BJ (cell line): ENCODE measurements around the gene GPHB5. TPM values are rescaled to one million over a fixed set of nuclear protein-coding genes. Genes with fewer than 3 reads are reported as not detected.

ENCODE experiments used
- CTCF ChIA-PET: fragments of 350-600 bp; formaldehyde crosslinking; extraction: SDS; loops from one replicate; lab custom pipeline; 2021; ENCODE audit warnings: antibody characterized with exemption, inconsistent platforms; lab: Yijun Ruan, JAX
- POLR2A ChIA-PET: fragments of 300-600 bp; sonication (Branson Sonifier 250); formaldehyde crosslinking; extraction: SDS; loops from one replicate; lab custom pipeline; 2021; ENCODE audit warnings: antibody characterized with exemption; lab: Charles Lee
- DNase-seq: peaks from one replicate; pipeline ENCODE4 v3.0.0-alpha.2; 2011; ENCODE audit warnings: low read depth
- H3K27me3 ChIP-seq: 2 replicates; pipeline ENCODE4 v1.6.0; 2011; ENCODE audit warnings: low read length; ENCODE audit not compliant: control insufficient read depth, insufficient read depth
- H3K36me3 ChIP-seq: 2 replicates; pipeline ENCODE4 v1.5.1; 2011; ENCODE audit warnings: low read length; ENCODE audit not compliant: control insufficient read depth, insufficient read depth
- H3K4me3 ChIP-seq: 2 replicates; pipeline ENCODE4 v1.5.1; 2011; ENCODE audit warnings: low read depth, mild to moderate bottlenecking, control low read depth, low read length
- polyA plus RNA-seq: library from polyadenylated mRNA; depleted of rRNA; stranded (reverse); fragments of >200 nt; gene quantifications from 2 replicates; pipeline ENCODE4 v1.2.3, GENCODE V29; 2011
- TF ChIP-seq, protein P1 (sequence below): IDR thresholded peaks from 2 replicates; pipeline ENCODE4 v1.5.1; 2011; ENCODE audit warnings: low read depth, mild to moderate bottlenecking, control low read depth, inconsistent platforms, low read length, moderate library complexity; ENCODE audit not compliant: insufficient read depth

The GPHB5 gene
- polyA plus RNA-seq, 1 experiment, result not detected

DNA sequence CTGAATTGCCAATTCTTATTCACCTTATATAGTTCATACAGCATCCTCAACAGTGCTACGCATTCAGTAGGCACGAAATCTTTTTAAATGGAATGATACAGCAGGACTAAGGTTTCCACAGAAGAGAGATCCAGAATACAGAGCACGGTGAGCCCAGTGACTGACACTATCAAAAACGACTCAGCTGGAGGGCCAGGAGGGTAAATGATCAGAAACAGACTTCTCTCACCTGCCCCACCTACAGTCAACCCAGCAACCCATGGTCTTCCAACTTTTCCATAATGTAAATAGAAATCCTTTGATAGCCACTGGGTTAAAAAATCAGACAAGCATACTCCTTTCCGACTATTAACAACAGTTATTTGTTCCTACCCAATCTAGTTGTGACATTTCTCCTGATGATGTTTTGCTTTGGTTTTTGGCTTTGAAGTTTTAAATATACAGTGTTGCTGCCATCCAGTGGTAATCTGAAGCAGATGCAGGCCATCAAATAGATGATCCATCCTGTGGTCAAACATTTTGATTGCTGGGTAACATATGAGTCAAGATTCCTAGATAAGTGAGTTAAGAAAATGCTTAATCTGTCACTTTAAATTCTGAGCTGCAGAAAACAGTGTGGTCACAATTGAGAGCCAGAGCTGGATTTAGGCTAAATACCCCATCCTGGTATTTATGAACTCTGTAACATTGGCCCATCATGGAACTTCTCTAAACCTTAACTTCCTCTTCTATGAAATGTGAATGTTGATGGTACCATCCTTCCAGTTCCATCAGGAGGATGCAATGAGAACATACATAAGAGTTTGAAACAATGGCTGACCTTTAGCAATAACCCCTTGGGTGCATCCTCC is 42.0 kb downstream of the GPHB5 start:
- CTCF ChIA-PET, result interaction anchor here (0.7 to 3.6 kb wide), 30 partner anchors 8 to 1356 kb away, joined by 3 to 46 read pairs (median 4); partner anchors contain the start of gene RHOJ
- DNase-seq, result no peak
- Histone ChIP-seq H3K4me3 (no peak overlapping the region), H3K27me3 (no peaks in the 10 kb centered on the region), H3K36me3 (no peaks in the 10 kb centered on the region)
- POLR2A ChIA-PET, result no interaction called here
- TF ChIP-seq, protein P1, sequence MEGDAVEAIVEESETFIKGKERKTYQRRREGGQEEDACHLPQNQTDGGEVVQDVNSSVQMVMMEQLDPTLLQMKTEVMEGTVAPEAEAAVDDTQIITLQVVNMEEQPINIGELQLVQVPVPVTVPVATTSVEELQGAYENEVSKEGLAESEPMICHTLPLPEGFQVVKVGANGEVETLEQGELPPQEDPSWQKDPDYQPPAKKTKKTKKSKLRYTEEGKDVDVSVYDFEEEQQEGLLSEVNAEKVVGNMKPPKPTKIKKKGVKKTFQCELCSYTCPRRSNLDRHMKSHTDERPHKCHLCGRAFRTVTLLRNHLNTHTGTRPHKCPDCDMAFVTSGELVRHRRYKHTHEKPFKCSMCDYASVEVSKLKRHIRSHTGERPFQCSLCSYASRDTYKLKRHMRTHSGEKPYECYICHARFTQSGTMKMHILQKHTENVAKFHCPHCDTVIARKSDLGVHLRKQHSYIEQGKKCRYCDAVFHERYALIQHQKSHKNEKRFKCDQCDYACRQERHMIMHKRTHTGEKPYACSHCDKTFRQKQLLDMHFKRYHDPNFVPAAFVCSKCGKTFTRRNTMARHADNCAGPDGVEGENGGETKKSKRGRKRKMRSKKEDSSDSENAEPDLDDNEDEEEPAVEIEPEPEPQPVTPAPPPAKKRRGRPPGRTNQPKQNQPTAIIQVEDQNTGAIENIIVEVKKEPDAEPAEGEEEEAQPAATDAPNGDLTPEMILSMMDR, result peak; percentile 75

DNA sequence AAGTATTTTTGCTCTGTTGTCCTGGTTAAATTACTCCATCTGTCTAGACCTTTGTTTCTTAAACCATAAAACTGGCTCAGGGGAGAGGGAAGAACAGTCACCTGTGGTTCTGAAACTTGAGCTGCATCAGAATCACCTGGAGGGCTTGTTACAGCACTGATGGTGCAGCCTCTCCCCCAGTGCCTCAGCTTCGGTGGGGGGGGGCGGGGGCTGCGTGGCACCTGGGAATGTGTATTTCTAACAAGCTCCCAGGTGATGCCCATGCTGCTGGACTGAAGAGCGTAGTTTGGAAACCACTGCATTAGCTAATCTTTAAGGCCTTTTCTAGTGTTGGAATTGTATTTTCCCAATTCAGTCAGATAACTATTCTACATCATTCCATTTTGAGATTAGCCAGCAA is 42.7 kb downstream of the GPHB5 start:
- no peak overlapping the region for H3K4me3 ChIP-seq
- CTCF ChIA-PET, result interaction anchor here (0.8 to 3.6 kb wide), 15 partner anchors 9 to 1121 kb away, joined by 3 to 46 read pairs (median 4); partner anchors contain the start of gene RHOJ
- DNase-seq, result no peak
- H3K36me3 ChIP-seq, result no peaks in the 10 kb centered on the region
- TF ChIP-seq, protein P1, result no peak
- POLR2A ChIA-PET, result no interaction called here
- no peaks in the 10 kb centered on the region for H3K27me3 ChIP-seq

DNA sequence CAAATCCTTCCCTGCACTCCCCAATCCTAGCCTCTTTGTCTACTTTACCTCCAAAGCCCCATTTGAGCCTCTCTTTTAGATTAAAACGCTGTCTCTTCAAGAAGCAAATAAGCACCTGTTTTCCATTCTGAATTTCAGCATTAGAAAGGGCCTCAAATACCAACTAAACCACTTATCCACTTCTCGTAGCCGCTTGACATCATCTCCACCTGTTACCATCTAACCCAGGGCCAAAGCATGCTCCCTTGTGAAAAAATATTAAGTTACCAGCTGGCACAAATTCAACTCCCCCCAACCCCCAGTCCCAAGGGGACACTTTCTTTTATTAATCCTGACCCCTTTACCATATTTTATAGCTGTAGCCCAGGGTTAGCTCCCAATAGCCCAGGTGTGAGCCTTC is 43.1 kb downstream of the GPHB5 start:
- Histone ChIP-seq H3K27me3 (no peaks in the 10 kb centered on the region), H3K36me3 (no peaks in the 10 kb centered on the region), H3K4me3 (no peak overlapping the region)
- CTCF ChIA-PET, result interaction anchor here (0.8 to 3.6 kb wide), 12 partner anchors 9 to 1113 kb away, joined by 3 to 46 read pairs (median 4); no protein-coding TSS in a partner anchor
- POLR2A ChIA-PET, result no interaction called here
- TF ChIP-seq, protein P1, result no peak
- no peak for DNase-seq

DNA sequence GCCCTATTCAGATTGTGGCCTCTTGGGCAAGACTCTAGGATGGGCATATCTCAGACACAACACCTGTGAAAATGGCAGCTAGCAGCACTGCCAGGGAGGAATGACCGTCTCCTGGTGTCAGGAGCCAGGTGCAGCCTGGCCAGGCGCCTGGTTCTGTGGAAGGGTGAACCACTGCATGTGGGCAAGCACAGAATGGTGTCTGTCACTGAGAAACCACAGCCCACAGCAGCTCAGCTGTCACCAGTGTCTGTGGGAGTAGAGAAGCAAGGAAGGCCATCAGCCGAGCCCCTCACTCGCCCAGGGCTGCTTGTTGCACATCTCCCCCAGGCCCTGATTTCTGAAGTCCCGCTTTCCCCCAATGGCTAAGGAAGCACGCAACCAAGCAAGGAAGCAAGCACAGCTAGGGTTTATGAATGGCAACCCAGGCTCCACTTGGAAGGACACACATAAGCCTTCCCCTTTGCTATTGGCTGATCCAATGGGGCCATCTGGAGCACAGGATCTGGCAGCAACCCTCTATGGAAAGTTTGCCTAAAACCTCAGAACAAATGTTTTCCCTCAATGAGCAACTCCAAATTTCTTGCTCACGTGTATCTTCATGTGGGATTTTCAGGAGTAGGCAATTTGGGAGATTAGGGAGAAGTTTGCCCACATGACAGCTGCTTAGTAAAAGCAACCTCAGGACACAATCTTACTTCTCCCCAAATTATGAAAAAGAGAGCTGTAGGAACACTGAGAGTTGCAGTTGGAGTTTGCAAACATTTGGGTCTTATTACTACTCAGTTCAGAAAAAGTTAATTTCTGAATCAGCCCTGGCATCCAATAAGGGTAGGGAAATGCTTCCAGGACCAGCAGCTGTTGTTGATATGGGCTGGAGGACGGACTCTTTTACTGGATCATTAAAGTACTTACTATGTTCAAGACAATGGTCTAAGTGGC is 44.7 kb downstream of the GPHB5 start:
- no peaks in the 10 kb centered on the region for H3K27me3 ChIP-seq
- H3K4me3 ChIP-seq, result no peak overlapping the region
- TF ChIP-seq, protein P1, result no peak
- no peak for DNase-seq
- POLR2A ChIA-PET, result no interaction called here
- no peaks in the 10 kb centered on the region for H3K36me3 ChIP-seq
- CTCF ChIA-PET, result interaction anchor here (0.7 to 3.1 kb wide), 8 partner anchors 9 to 1380 kb away, joined by 3 to 16 read pairs (median 3); partner anchors contain the start of gene RHOJ

DNA sequence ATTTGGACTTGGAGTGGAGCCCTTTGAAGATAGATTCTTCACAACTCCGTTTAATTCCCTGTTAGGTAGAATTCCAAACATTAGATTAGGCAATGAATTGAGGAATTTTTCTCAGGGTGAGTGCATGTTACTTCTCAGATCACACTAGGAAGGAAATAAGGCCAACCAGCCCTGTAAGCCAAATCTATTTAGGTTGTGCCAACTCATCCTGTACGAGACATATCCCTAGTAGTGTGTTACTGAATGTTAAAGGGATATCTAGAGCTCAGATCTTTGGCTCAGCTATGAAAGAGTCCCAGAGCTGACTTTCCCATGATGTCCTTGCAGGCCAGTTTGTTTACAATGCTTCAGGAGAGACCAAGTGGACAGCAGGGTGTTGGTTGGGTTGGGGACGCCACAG is 45.6 kb downstream of the GPHB5 start:
- Histone ChIP-seq H3K4me3 (no peak overlapping the region), H3K27me3 (no peaks in the 10 kb centered on the region), H3K36me3 (no peaks in the 10 kb centered on the region)
- POLR2A ChIA-PET, result no interaction called here
- CTCF ChIA-PET, result interaction anchor here (1.8 to 3.1 kb wide), 3 partner anchors 24 to 99 kb away, joined by 6 to 16 read pairs (median 6); partner anchors contain the start of gene RHOJ
- TF ChIP-seq, protein P1, result no peak
- no peak for DNase-seq
